ENCODE results near the gene USP47.

The USP47 gene

GRCh38 chr11:11985016-11985715 is 143.4 kb downstream of the USP47 start:
- no peak for DNase-seq

DNA sequence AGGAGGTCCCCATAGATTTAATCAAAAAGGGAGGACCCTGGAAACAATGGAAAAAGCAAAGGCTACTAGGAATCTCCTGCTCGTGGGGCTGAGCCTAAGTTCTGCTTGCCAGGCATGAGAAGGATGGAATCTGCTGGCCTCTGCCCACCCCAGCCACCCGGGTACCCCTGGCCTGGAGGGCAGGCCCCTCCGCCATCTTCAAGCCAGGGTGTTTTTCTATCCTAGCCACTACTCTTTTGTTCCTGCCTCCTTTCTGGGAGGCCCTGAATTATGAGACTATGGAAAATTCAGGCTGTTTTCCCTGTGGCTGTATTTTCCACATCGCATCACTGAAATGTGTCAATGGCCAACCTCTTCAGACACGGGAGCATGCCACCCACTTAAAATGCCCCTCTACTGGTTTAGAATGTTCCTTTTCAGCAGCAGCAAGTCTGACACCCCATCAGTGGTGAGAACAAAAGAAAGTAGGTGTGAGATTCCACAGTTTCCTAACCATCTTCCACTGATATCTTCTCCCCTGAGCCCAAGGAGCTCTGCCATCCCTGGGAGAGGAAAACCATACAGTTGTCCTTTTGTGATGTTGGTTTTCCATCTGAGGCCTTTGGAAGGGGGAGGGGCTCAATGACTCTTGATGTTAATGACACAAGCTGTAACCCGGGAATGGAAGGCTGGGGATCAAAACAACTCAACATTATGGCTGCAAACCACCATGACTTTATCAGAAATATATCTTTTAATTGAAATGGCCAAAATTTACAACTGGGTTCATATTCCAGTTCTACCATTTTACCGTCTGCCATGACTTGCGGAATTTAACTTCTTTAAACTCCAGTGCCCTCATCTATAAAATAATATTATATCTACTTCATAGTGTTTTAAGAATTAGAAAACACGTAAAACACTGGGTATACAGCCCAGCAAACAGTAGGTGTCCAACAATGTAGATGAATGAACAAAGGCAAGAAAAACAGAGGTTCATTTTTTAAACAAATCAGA is 144.5 kb downstream of the USP47 start:
- DNase-seq = no peak

- DNase-seq = peak; percentile 21
Measured at GRCh38 chr11:11987503-11988022, 145.8 kb downstream of the USP47 start.

DNA sequence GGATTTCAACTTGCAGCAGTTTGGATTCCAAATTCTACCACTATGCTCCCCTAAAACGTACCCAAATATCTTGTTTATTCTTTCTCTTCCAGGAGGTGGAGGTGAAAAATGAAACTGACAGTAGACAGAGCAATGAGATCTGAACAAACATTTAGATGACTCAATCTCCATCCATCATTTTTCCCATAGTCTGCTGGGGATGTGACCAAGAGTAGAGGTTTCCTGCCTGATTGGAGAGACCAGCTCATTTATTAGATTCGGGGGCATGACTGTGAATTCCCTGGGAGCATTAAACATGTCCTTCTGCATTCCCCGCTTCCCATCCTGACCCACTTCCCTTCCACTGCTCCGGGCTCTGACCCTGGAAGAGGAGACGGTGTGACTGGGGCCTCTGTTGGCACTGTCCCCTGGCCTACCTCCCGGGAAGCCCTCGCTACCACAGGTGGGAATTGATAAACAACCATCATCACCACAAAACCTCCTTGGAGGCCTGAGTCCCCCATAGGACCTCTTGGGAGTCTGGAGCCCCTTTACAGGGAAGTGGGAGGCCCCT is 146.4 kb downstream of the USP47 start:
- DNase-seq = no peak

- no peak for DNase-seq
Measured at GRCh38 chr11:11988681-11989261, 147.0 kb downstream of the USP47 start.

DNA sequence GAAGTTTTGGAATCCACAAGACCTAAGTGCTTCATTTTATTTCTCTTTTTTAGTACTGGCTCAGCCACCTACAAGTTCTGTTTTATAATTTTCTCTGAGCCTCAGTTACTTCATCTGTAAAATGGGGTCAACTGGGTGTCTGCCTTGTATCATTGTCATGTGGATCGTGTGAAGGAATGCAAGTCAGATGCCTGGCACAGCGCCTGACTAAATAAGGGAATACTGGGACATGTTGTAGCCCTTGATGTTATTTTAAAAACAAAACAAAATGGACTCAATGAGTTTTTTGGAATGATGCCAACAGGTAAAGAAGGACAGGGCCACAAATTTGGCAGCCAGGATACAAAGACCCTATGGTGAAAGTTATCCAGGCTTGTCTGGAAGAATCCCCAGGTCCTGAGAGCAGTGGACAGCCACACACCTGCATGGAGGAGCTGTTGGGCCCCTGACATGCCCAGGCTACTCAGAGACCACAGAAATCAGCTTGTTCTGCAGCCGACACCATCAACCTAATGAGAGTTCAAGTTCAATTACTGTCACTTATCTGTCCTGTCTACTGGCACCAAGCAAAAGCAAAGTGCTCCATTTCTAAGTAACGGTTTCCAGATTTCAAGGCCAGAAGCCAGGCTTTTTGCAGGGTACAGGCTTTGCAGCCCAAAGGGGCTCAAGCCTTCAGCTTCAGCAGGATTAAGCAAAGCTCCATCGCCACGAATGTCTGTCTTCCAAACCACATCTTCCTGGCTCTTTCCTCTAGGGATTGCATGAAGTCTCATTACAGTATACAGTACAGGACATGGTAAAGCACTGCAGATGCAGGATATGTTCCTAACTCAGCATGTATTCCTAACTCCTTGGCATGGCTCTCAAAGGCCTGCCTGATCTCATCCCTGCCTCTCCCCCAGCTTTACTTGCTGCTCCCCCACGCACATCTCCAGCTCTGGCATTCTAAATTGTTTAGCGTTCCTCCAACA is 148.3 kb downstream of the USP47 start:
- no peak for DNase-seq

GRCh38 chr11:11992257-11993212 is 150.8 kb downstream of the USP47 start:
- DNase-seq = no peak

DNA sequence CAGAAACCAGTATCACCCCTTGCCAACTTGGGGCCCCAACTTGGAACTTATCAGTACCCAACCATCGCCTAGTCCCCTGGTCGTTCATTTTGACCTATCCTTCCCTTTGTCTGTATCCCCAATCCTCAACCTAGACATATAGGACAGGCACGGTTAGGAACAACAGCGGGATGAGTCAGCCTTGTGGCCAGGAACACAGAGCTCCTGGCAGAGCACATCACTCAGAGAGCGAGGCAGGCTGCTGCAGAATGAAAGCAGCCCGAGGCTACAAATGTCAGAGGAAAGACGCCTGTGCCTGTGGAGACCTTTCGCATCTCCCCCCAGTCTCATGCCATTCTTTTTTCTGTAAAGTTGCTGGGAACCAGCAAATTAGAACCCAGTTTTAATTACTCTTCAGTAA is 152.1 kb downstream of the USP47 start:
- no peak for DNase-seq

GRCh38 chr11:11995601-11996000 is 153.8 kb downstream of the USP47 start:
- DNase-seq = no peak

DNA sequence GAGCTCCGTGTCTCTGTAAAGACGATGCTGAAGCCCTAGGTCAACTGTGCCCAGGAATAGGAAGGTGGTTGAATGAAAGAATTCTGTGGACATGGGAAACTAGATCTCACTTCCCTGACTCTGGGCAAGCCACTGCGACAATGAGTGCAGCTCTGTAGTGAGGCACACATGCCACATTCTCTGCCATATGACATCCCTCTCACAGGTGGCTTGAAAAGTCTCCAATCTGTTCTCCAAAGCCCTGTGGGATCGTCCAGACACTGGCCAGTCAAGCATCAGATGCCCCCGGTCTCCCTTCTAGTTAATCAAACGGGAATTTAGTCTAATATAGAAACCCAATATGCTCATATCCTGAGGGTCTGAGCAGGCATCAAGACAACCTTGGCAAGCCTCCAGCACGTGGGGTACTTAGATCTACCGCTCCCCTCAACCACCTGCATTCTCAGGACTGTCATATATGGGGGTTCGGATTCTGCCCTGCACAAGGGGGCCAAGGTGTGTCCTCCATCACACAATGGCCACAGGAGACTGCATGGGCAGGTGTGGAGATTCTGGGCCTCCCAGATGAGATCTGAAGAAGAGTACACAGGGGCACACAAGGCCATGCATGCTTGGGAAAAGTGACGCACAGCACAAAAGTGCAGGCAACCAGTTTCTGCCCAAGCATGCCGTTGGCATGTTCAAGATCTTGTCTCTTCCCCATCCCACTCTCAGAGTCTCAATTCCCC is 154.7 kb downstream of the USP47 start:
- DNase-seq = no peak

- no peak for DNase-seq
Measured at GRCh38 chr11:11997049-11997322, 155.2 kb downstream of the USP47 start.

GRCh38 chr11:11998091-11998781 is 156.5 kb downstream of the USP47 start:
- DNase-seq = no peak

GRCh38 chr11:12001186-12001585 is 159.4 kb downstream of the USP47 start:
- no peak for DNase-seq

GRCh38 chr11:12003336-12003735 is 161.6 kb downstream of the USP47 start:
- no peak for DNase-seq

DNA sequence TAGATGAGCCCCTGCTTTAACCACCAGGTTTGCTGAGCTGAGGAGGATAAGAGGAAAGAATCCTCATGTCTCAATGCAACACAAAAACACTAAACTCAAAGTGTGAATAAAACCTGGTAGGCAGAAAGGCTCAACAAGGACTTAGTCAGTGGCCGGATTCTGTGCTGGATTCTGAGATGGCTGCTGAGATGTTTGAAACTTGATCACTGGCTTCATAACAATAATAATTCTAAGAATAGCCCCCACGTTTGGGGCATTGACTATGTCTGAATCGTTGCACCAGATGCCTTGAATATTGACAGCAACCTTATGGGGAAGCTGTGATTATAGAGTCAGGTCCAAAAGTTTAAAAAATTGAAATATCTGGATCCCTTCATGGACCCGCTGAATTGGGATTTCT is 162.0 kb downstream of the USP47 start:
- no peak for DNase-seq

GRCh38 chr11:12005061-12005460 is 163.3 kb downstream of the USP47 start:
- no peak for DNase-seq

- DNase-seq = no peak
Measured at GRCh38 chr11:12005476-12005875, 163.7 kb downstream of the USP47 start.

- DNase-seq = no peak
Measured at GRCh38 chr11:12006552-12007229, 164.9 kb downstream of the USP47 start.

DNA sequence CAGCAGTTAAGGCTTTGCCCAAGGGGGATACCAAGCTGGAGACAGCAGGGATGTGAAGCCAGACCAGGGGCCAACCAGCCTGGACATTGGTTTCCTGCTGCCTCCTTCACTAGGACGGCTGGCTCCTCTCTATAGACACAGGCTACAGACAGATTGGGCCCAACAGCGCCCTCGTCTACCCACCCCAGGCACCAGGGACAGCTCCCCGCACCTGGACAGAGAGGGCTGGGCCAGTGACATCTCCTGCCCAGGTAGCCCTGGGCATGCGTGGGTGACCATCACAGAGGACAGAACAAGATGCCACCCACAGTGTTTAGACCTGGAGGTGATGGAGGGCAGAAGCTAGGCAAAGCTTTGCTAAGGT is 165.4 kb downstream of the USP47 start:
- no peak for DNase-seq
